ENCODE data around the gene CTDP1.

- TF ChIP-seq CTCF (conservative IDR thresholded peaks at IDR 0.05; ENCODE audit: low read length): no peak
- TF ChIP-seq EZH2phosphoT487 (IDR thresholded peaks at IDR 0.05; ENCODE audit: borderline replicate concordance): no peak
Observed at GRCh38 chr18:79766308-79766707, 86.7 kb downstream of the CTDP1 start.

Data from Loucy (cell line).